ENCODE results near the gene SCCPDH. TPM values are rescaled to one million over a fixed set of nuclear protein-coding genes. Genes with fewer than 3 reads are reported as not detected.
"Not testable (repeated sequence)": the region's sequence is repeated elsewhere in the genome, so short reads cannot be mapped to it uniquely, and the experiment has no call there.

SCCPDH gene
- total RNA-seq, 1 donor from 2014 or later: 79.0 TPM

DNA sequence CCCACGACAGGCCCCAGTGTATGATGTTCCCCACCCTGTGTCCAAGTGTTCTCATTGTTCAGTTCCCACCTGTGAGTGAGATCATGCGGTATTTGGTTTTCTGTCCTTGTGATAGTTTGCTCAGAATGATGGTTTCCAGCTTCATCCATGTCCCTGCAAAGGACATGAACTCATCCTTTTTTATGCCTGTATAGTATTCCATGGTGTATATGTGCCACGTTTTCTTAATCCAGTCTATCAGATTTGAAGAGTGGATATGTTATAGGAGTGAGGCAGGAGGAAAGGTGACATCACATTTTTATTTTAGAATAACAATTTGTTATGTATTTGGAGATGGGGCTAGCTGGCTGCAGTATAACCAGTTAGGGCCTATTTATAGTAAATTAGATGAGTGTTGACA, 7.7 kb downstream of the SCCPDH start:
- intact Hi-C loops (cut with DNase I); ATAC-seq; DNase-seq (ENCODE audit: low spot score): not testable (repeated sequence)

DNA sequence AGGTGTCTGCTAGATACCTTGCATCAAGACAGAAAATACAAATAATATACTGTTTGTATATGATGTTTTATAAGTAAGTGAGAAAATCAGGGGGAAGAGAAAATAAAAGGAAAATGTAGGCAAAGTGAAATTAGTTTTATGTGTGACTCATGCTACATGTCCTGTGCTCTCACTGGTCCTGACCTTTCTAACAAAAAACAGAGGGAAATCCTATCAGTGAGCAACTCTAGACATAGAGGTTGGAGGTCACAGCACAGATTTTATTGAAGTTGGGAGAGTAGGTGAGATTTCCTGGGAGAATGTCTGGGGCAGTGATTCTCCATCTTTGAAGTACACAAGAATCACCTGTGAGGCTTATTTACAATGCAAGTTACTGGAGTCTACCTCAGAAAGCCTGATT, 9.5 kb downstream of the SCCPDH start:
- no peak for ATAC-seq

GRCh38 chr1:246734866-246735265, 10.7 kb downstream of the SCCPDH start:
- intact Hi-C loops (cut with DNase I): no loop called here
- ATAC-seq (no peak), DNase-seq (ENCODE audit: low spot score) (no peak)

More for the DNA sequence above, 9.5 kb downstream of the SCCPDH start:
- intact Hi-C loops (cut with DNase I): no loop called here
- DNase-seq (ENCODE audit: low spot score): no peak

DNA sequence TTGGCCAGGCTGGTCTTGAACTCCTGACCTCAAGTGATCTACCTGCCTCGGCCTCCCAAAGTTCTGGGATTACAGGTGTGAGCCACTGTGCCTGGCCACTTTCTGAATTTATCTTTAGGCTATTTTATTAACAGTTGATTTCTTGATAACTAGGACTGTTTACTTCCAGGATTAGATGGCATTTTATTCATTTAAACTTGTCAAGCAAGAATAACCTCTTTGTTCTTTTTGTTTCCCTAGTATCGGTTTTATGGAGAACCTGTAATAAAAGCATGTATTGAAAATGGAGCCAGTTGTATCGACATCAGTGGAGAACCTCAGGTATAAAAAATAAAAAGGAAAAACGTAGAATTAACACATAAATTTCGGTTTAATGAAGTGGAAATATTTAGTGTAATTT, 11.5 kb downstream of the SCCPDH start:
- intact Hi-C loops (cut with DNase I): no loop called here
- DNase-seq (ENCODE audit: low spot score): no peak
- no peak for ATAC-seq

DNA sequence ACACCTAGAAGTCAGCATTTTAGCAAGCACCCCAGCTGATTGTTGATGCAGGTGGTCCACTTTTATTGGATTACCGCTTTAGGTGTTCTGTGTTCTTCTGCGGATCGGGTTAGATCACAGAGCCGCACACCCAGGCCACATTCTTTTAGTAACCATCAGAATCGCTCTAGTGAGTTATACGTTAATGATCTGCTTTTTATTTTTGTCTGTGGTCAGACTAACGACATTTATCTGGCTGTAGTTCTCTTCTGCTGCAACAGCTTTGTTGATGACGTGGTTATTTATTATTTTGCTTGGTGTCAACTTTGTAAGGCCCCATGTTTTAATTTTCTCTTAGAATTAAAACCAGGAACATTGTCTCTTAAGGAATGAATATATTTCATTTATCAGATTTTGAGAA, 18.2 kb downstream of the SCCPDH start:
- intact Hi-C loops (cut with DNase I): no loop called here
- ATAC-seq: no peak
- DNase-seq (ENCODE audit: low spot score): no peak

GRCh38 chr1:246746155-246746554, 21.9 kb downstream of the SCCPDH start:
- intact Hi-C loops (cut with DNase I); ATAC-seq; DNase-seq (ENCODE audit: low spot score): not testable (repeated sequence)

- ATAC-seq: peak; percentile 52
- DNase-seq (ENCODE audit: low spot score): no peak
- intact Hi-C loops (cut with DNase I): no loop called here
Observed at GRCh38 chr1:246748006-246748405, 23.8 kb downstream of the SCCPDH start.

DNA sequence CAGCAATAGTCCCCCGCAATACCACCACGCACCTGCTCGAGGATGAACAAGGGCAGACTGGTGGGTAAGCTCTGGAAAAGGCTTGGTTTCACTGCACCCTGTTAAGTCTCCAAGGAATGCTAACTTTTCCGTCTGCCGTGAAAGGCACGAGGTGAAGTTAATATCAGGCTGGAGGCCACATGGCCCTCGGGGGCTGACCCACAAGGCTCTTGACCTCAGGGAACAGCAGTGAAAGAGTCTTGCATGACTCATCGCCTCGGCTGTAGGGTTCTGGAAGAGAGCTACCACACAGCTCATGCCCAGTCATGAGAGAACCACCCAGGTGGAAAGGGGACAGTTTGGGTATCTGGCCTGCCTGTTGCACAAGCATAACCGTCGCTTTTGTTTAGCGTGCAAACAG, 24.7 kb downstream of the SCCPDH start:
- ATAC-seq (peak; percentile 79), DNase-seq (ENCODE audit: low spot score) (no peak)
- intact Hi-C loops (cut with DNase I): no loop called here

- no peak for DNase-seq (ENCODE audit: low spot score)
- intact Hi-C loops (cut with DNase I): no loop called here
- no peak for ATAC-seq
Observed at GRCh38 chr1:246750752-246751151, 26.5 kb downstream of the SCCPDH start.

DNA sequence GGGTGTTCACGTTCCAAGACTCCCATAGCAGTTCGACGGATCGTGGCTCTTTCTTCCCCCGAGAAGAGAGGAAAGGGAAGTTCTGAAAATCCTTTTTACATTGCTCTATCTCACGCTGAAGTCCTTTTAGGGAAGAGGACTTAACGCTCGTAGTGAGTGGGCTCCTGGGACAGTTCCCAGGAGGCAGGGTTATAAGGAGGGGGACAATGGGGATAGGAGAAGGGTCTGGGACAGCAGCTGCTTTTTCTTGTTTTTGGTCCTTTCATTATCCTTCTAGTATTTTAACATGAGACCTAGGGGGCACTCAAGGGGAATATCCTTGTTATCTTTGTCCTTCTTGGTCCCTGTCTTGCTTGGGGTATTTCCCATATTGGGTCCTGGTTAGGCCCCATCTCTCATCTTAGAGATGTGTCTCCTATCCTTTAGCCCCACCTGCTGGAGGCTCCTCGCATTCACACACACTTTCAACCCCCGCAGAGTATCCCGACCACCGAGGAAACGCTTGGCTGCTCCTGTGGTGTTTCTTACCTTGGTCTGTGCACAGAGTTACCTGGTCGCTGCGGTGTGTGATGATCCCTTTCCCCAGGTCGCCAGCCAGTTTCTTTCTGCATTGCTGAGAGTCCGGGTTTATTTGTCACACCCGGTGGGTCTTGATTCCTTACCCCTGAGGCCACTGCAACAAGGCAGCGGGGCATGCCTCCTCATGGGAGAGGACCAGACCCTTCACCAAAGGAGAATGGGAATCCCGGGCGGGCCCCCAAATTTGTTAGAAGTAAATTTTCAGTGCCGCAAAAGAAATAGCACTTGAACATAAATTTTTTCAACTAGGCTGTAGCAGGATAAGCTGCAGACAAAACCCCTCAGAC, 29.7 kb downstream of the SCCPDH start:
- intact Hi-C loops (cut with DNase I): no loop called here
- DNase-seq (ENCODE audit: low spot score) (peak; percentile 78), ATAC-seq (peak; percentile 92)

DNA sequence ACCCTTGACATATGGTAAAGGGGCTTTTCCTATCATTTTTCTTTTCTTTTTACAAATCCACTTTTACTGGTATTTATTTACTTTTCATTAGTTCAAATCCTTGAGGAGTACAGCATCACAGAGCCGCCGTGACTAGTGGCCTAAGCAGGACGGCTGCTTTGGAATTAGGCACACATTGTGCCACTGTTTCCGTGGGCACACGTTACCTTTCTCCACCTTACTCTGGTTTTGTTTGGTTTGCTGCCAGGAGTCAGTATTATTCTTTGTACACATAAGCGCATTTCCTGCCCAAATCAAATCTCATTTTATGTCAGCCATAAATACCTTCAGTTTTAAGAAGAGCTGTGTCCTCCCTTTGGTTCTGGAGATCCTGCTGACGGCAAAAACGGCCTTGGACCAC, 31.2 kb downstream of the SCCPDH start:
- intact Hi-C loops (cut with DNase I): no loop called here
- DNase-seq (ENCODE audit: low spot score) (no peak), ATAC-seq (no peak)

DNA sequence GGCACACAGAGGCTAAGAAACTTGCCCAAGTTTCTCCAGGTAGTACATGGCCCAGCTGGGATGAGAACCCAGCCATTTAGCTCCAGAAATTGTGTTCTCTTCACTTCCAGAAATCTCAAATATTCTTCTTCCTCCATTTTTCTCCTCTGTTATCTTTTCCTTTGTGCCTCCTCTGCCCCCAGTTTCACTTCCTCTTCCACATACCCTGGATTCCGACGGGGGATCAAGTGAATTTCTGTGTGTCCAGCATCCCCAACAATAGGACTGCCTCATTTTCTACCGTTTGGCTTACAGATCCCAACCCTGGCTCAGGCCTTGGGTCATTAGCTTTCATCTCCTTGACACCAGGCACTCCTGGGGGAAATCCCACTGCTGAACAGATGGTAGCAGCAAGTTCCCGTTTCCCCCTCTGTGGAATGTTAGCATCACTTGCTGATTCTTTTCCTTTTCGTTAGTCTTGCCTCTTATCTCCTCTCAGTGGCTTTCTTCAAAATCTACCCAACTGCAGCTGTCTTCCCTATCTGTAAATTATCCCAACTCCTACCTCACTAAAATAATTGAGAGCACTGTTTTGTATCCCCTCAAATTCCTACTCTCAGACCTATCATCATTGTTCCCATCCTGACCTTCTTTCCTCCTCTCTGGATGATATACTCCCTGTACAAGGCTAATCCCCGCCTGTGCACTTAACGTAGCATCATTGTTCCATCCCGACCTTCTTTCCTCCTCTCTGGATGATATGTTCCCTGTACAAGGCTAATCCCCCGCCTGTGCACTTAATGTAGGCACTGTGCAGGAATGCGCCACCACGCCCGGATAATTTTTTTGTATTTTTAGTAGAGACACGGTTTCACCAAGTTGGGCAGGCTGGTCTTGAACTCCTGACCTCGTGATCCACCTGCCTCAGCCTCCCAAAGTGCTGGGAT, 36.5 kb downstream of the SCCPDH start:
- no peak for ATAC-seq
- intact Hi-C loops (cut with DNase I): no loop called here
- DNase-seq (ENCODE audit: low spot score): no peak

DNA sequence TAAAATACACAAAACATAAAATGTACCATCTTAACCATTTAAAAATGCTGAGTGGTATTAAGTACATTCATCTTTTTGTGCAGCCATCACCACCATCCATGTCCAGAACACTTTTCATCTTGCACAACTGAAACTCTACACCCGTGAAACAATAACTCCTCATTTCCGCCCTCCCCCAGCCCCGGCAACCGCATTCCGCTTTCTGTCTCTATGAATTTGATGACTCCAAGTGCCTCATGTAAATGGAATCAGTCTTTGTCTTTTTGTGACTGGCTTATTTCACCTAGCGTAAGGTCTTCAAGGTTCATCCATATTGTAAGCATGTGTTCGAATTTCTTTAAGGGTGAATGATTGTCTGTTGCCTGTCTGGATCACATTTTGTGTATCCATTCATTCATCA, 37.2 kb downstream of the SCCPDH start:
- intact Hi-C loops (cut with DNase I): no loop called here
- no peak for DNase-seq (ENCODE audit: low spot score)
- no peak for ATAC-seq

DNA sequence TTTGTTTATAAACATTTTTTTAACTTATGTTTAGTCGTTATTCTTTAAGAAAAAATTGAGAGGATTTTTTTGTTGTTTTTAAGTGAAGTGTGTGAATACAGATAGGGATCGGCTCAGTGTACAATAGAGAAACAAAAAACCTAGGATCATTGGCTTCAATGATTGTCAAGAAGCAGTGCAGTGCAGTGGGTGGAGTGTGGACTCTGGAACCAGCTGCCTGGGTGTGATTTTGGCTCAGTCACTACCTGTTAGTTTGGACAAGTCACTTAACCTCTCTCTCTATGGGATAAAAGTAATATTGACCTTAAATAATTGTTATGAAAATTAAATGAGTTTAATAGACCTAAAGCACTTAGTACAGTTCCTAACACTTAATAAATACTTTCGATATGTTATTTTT, 41.3 kb downstream of the SCCPDH start:
- no peak for DNase-seq (ENCODE audit: low spot score)
- intact Hi-C loops (cut with DNase I): no loop called here

DNA sequence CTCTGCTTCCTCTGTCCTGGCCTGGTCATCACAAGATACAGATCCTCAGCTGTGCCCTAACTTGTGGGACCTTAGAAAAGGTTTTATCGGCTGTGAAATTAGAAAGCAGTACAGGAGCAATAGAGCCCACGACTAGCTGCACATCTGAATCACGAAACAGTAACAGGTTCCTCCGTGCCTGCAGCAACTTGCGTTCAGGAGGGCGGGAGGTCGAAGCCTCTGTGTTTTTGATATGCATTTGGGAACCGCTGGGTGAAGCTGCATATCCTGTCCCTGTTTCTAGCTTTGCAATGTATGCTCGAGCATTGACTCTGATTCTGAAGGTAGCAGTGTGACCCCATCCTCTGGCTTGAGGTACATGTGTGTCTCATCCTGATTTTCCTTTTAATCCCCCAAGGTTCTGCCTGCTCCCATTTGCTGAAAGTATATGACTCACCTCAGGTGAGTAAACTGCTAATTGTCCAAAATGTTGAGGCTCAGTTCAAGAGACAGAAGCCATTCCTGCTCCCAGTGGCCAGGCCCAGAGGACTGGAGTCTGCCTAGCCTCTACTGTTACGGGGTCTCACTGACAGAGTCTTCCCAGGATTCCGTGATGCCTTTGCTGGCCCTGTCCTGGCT, 44.3 kb downstream of the SCCPDH start:
- no peak for DNase-seq (ENCODE audit: low spot score)
- ATAC-seq: peak; percentile 20
- intact Hi-C loops (cut with DNase I): no loop called here

More for the DNA sequence above, 41.3 kb downstream of the SCCPDH start:
- no peak for ATAC-seq

DNA sequence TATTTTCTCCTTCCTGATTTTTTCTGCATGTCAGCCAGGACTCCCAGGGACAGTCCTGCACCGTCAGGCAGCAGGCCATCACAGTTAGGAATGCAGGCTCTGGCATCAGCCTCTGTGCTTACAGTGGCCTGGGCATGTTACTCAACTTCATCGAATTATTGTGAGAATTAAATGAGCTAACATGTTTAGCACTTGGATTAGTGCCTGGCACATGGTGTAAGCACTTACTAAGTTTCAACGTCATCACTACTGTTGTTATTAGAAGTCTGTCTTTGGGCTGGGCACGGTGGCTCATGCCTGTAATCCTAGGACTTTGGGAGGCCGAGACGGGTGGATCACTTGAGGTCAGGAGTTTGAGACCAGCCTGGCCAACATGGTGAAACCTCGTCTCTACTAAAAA, 45.1 kb downstream of the SCCPDH start:
- intact Hi-C loops (cut with DNase I): no loop called here
- DNase-seq (ENCODE audit: low spot score) (no peak), ATAC-seq (peak; percentile 94)

DNA sequence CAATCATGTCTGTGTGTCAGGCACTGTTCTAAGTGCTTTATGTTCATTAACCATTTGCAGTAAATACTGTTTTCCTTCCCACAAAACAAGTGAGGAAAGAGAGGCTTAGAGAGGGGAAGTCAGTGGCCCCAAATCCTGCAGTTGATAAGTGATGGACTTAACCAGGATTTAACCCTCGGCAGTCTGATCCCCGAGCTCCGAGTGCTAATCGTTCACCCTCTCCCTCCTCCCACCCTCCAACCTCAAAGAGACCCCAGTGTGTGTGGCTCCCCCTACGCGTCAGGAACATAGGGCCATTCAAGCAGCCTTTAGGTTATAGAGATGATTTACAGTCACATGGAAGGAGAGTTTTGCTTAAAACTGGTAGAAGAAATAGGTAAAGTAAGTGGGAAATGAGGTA, 47.2 kb downstream of the SCCPDH start:
- no peak for ATAC-seq
- DNase-seq (ENCODE audit: low spot score): no peak
- intact Hi-C loops (cut with DNase I): no loop called here

DNA sequence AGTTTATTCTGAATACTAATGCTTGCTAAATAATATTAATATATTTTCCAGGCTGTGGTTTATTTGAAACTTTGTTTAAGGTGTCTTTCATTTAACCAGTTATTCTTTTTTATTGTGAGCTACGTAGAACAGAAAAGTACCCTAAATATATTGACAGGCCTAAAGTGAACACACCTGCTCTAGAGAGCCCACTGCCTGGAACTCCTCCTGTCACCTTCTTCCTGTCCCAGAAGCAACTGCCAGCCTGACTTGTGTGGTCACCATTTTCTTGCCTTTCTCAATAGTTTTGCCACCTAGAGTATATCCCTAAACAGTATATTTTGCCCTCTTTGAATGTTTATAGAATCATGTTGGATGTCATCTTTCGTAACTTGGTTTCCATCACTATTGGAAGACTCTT, 48.5 kb downstream of the SCCPDH start:
- ATAC-seq: no peak
- intact Hi-C loops (cut with DNase I): no loop called here
- no peak for DNase-seq (ENCODE audit: low spot score)

DNA sequence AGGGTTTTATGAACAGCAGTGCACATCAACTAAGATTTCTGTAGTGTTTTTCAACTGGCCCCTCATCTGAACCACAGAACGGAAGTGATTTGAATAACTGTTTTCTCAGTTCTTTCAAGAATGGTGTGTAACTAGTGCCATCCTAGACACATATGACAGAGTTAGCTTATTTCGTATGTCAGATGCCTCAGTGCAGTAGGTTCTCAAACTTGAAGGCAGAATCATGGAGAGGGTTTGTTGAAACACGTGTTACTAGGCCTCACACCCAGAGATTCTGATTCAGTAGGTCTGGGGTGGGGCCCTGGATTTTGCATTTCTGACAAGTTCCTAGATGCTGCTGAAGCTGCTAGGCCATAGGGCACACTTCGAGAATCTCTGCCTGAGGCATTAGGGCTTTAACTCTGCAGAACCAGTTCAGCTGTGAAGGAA, 49.0 kb downstream of the SCCPDH start:
- intact Hi-C loops (cut with DNase I): no loop called here
- DNase-seq (ENCODE audit: low spot score) (no peak), ATAC-seq (no peak)
